ENCODE data around the gene FNBP1. TPM values are rescaled to one million over a fixed set of nuclear protein-coding genes. Genes with fewer than 3 reads are reported as not detected.

FNBP1 gene
- total RNA-seq, 1 experiment from 2014 or later: 53.6 TPM

DNA sequence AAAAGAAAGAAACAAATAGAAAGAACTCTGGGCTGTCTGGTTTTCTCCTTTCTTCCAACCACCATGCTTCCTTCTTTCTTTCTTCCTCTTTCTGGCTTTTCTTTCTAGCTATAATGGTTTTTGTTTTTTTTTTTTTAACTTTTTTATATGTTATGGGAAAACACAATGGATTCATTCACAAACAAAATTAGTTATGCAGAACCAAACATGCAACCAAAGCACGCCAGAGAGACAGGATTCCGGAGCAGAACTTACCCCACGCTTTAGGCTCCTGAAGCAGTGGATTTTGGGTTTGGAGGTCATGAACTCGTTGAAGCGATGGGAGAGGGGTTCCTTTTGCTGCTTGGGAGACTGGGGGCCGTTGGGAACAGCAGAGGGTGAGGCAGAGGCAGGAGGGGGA lies 119.4 kb downstream of the FNBP1 start:
- no peaks in the 10 kb centered on the region for H3K4me1 ChIP-seq (ENCODE audit: control insufficient read depth, insufficient read depth, low read length)

DNA sequence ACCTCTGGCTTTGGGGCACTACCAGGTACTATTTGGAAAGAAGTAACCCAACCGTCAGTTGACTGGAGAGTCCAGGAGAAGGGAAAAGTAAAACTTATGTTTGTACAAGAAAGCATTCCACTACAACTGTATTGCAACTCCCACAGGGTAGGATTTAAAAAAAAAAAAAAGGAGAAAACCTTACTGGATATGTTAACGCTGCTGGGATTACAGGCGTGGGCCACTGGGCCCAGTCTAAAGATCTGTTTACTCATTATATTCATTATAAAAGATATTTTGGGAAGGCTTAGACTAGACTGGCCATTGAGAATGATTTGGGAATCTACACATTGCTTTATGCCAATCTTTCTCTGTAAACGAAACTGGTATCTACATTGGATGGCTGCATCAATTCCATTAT lies 121.1 kb downstream of the FNBP1 start:
- no peak for ATAC-seq
- Histone ChIP-seq H3K4me3 (ENCODE audit: low read depth in 2 of 2, low read length in 2 of 2) (no peak overlapping the region), H3K27ac (ENCODE audit: low read length) (no peak overlapping the region), H3K9me3 (ENCODE audit: control insufficient read depth, insufficient read depth, low read depth, low read length) (no peaks in the 10 kb centered on the region), H3K27me3 (ENCODE audit: control insufficient read depth, insufficient read depth, low read length) (no peaks in the 10 kb centered on the region), H3K36me3 (ENCODE audit: control insufficient read depth, insufficient read depth, low read length) (peaks cover 2% of the 10 kb centered on the region; the same call in 1 of the 2 replicates), H3K4me1 (ENCODE audit: control insufficient read depth, insufficient read depth, low read length) (no peaks in the 10 kb centered on the region)
- CTCF ChIA-PET: no interaction called here
- no peak for DNase-seq (ENCODE audit: low read depth, low spot score)
- POLR2A ChIA-PET: no interaction called here
- TF ChIP-seq SIN3A (IDR thresholded peaks at IDR 0.05; ENCODE audit: borderline replicate concordance, insufficient read depth, low read depth, low read length): no peak
- TF ChIP-seq, protein P1, sequence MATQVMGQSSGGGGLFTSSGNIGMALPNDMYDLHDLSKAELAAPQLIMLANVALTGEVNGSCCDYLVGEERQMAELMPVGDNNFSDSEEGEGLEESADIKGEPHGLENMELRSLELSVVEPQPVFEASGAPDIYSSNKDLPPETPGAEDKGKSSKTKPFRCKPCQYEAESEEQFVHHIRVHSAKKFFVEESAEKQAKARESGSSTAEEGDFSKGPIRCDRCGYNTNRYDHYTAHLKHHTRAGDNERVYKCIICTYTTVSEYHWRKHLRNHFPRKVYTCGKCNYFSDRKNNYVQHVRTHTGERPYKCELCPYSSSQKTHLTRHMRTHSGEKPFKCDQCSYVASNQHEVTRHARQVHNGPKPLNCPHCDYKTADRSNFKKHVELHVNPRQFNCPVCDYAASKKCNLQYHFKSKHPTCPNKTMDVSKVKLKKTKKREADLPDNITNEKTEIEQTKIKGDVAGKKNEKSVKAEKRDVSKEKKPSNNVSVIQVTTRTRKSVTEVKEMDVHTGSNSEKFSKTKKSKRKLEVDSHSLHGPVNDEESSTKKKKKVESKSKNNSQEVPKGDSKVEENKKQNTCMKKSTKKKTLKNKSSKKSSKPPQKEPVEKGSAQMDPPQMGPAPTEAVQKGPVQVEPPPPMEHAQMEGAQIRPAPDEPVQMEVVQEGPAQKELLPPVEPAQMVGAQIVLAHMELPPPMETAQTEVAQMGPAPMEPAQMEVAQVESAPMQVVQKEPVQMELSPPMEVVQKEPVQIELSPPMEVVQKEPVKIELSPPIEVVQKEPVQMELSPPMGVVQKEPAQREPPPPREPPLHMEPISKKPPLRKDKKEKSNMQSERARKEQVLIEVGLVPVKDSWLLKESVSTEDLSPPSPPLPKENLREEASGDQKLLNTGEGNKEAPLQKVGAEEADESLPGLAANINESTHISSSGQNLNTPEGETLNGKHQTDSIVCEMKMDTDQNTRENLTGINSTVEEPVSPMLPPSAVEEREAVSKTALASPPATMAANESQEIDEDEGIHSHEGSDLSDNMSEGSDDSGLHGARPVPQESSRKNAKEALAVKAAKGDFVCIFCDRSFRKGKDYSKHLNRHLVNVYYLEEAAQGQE (IDR thresholded peaks at IDR 0.05; ENCODE audit: insufficient read depth in 1 of 2, low read depth in 2 of 2, low read length in 1 of 2): no peak
- TF ChIP-seq POLR2AphosphoS5 (IDR thresholded peaks at IDR 0.05; ENCODE audit: low read depth, low read length): no peak
- TF ChIP-seq TCF7L2 (IDR thresholded peaks at IDR 0.05; ENCODE audit: low read depth, low read length): no peak
- TF ChIP-seq, protein P2, sequence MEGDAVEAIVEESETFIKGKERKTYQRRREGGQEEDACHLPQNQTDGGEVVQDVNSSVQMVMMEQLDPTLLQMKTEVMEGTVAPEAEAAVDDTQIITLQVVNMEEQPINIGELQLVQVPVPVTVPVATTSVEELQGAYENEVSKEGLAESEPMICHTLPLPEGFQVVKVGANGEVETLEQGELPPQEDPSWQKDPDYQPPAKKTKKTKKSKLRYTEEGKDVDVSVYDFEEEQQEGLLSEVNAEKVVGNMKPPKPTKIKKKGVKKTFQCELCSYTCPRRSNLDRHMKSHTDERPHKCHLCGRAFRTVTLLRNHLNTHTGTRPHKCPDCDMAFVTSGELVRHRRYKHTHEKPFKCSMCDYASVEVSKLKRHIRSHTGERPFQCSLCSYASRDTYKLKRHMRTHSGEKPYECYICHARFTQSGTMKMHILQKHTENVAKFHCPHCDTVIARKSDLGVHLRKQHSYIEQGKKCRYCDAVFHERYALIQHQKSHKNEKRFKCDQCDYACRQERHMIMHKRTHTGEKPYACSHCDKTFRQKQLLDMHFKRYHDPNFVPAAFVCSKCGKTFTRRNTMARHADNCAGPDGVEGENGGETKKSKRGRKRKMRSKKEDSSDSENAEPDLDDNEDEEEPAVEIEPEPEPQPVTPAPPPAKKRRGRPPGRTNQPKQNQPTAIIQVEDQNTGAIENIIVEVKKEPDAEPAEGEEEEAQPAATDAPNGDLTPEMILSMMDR (IDR thresholded peaks at IDR 0.05): no peak
- intact Hi-C loops (cut with micrococcal nuclease; ENCODE audit: unreplicated experiment) (no loop called here), in situ Hi-C loops (cut with HindIII; ENCODE audit: low pct_unique_long_range_greater_than_20kb, low sequenced_read_pairs) (no loop called here)
- TSS peak; percentile 35 for BruUV-seq (replicated peaks)

More for the DNA sequence above, 119.4 kb downstream of the FNBP1 start:
- intact Hi-C loops (cut with micrococcal nuclease; ENCODE audit: unreplicated experiment) (no loop called here), in situ Hi-C loops (cut with HindIII; ENCODE audit: low pct_unique_long_range_greater_than_20kb, low sequenced_read_pairs) (no loop called here)
- no peak for DNase-seq (ENCODE audit: low read depth, low spot score)
- Histone ChIP-seq H3K27ac (ENCODE audit: low read length) (no peak overlapping the region), H3K4me3 (ENCODE audit: low read depth in 2 of 2, low read length in 2 of 2) (no peak overlapping the region), H3K9me3 (ENCODE audit: control insufficient read depth, insufficient read depth, low read depth, low read length) (no peaks in the 10 kb centered on the region), H3K36me3 (ENCODE audit: control insufficient read depth, insufficient read depth, low read length) (peaks cover 4% of the 10 kb centered on the region), H3K27me3 (ENCODE audit: control insufficient read depth, insufficient read depth, low read length) (no peaks in the 10 kb centered on the region)
- no peak for ATAC-seq
- TF ChIP-seq, protein P1 (IDR thresholded peaks at IDR 0.05; ENCODE audit: insufficient read depth in 1 of 2, low read depth in 2 of 2, low read length in 1 of 2): no peak
- TF ChIP-seq POLR2AphosphoS5 (IDR thresholded peaks at IDR 0.05; ENCODE audit: low read depth, low read length) (no peak), SIN3A (IDR thresholded peaks at IDR 0.05; ENCODE audit: borderline replicate concordance, insufficient read depth, low read depth, low read length) (no peak), TCF7L2 (IDR thresholded peaks at IDR 0.05; ENCODE audit: low read depth, low read length) (no peak)
- TF ChIP-seq, protein P2 (IDR thresholded peaks at IDR 0.05): no peak
- CTCF ChIA-PET: interaction anchor here (0.5 kb wide), 1 partner anchor 81 kb away, joined by 3 read pairs; no protein-coding TSS in a partner anchor
- POLR2A ChIA-PET: no interaction called here
- no TSS peak for BruUV-seq (replicated peaks)
